HG03571 (cell line): ENCODE results near the gene MXRA7.
"Not testable (repeated sequence)": the region's sequence is repeated elsewhere in the genome, so short reads cannot be mapped to it uniquely, and the experiment has no call there.

ENCODE experiments used
- ATAC-seq: cut with Tn5 transposase; IDR thresholded peaks from one replicate; pipeline ENCODE4 v1.9.1; 2021; ENCODE audit not compliant: unreplicated experiment

Gene MXRA7

GRCh38 chr17:76654408-76654807 is 56.4 kb downstream of the MXRA7 start:
- ATAC-seq = no peak

- ATAC-seq = no peak
Observed at GRCh38 chr17:76650504-76650903, 60.3 kb downstream of the MXRA7 start.

DNA sequence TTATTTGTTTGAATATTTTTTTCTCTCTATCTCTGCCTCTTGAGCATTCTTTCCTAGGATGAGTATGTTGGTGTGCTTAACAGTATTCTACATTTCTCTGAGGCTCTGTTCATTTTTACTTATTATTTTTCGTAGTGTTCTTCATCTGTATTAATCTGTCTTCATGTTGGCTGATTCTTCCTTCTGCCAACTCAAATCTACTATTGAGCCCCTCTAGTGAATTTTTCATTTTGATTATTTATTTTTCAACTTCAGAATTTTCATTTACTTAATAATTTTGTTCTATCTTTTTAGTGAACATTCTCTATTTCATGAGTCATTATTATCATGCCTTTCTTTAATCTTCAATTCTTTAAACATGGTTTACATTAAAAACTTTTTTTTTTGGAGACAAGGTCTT is 64.1 kb downstream of the MXRA7 start:
- ATAC-seq = no peak

DNA sequence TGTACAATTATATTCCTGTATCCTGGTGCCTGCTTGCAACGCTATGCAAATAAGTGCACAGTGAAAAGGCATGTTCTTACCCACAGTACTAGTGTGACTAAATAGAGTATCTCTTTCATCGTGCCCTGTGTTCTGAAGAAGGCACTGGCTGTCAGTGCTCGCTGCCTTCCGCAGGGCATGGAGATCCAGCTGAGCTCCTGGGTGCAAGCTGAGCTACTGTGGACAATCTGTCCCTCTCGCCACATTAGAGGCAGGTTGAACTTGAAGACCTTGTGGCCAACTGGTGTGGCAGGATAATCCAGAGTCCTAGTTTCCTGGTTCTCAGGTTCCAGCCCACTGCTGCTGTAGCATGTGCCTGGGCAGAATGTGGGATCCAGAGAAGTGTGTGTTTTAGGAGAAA is 65.3 kb downstream of the MXRA7 start:
- ATAC-seq = no peak

DNA sequence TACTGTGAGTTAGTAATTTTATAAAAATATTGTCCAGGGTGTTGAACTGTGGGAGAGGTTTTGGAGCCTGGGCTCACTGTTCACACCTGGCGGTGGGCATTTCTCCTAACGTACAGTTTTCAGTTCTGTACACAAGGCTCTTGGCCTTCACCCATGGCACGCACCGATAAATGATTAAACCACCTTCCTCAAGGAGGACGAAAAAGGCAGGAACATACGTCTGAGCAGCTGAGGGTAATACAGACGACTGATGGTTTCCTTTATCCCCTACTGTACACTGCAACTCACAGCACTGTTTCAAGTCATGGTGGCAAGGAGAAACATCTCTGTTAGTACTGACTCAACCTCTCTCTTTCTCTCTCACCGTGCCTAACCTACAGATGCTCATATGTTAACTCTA is 65.8 kb downstream of the MXRA7 start:
- no peak for ATAC-seq

- ATAC-seq = no peak
Observed at GRCh38 chr17:76643553-76644148, 67.1 kb downstream of the MXRA7 start, which contains the start of gene ST6GALNAC1. Gene ST6GALNAC1 (minus strand): TSS chr17:76643757. CDS start chr17:76643638, 119 bp downstream.

GRCh38 chr17:76642994-76643393 is 67.8 kb downstream of the MXRA7 start:
- no peak for ATAC-seq

- ATAC-seq = no peak
Observed at GRCh38 chr17:76642032-76642561, 68.7 kb downstream of the MXRA7 start.

- ATAC-seq = no peak
Observed at GRCh38 chr17:76641501-76641900, 69.3 kb downstream of the MXRA7 start.

- ATAC-seq = no peak
Observed at GRCh38 chr17:76640550-76641380, 70.0 kb downstream of the MXRA7 start.

DNA sequence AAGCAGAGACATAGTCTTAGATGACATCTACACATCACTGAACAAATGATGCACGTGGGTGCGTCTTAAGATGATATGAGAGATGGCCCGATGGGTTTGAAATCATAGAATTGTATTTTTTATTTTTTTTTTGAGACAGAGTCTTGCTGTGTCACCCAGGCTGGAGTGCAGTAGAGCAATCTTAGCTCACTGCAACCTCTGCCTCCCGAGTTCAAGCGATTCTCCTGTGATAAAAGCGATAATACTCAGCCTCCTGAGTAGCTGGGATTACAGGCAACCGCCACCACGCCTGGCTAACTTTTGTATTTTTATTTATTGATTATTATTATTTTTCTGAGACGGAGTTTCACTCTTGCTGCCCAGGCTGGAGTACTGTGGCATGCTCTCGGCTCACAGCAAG is 72.5 kb downstream of the MXRA7 start:
- no peak for ATAC-seq

- not testable (repeated sequence) for ATAC-seq
Observed at GRCh38 chr17:76636486-76637206, 74.1 kb downstream of the MXRA7 start.

DNA sequence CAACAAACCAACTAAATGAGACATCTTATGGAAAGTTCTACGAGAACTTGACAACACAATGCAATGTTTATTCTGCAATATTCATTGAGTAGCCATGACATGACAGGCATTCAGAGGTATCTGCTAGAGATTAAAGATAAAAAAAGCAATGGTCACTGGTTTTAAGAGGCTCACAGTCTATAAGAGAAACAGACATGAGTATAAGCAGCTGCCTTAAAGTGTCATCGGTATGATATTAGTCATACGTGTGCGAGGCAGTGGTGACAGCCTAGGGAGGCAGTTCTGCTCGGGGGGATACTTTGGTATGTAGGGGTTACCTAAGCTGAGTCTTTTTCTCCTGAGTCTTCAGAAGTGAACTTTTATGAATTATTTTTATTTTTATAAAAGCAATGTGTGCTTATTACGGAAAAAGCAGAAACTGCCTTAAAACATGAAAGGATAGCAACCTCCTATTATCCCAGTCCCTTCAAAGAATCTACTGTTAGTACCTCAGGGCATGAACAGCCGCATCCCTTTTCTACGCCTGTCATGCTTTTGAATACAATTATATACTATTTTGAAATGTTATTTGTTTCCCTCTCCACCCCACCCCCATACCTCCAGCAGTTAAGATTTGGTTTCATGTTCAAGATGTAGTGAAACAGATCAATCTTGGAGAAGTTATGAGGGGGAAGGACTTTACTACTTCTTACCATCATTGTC is 75.0 kb downstream of the MXRA7 start:
- ATAC-seq = no peak

GRCh38 chr17:76635039-76635438 is 75.7 kb downstream of the MXRA7 start:
- ATAC-seq = no peak

GRCh38 chr17:76633628-76634328 is 77.0 kb downstream of the MXRA7 start:
- no peak for ATAC-seq

GRCh38 chr17:76631821-76632565 is 78.8 kb downstream of the MXRA7 start:
- ATAC-seq = no peak

GRCh38 chr17:76630151-76630550 is 80.6 kb downstream of the MXRA7 start:
- ATAC-seq = no peak
